ENCODE measurements around the gene STXBP1. TPM values are rescaled to one million over a fixed set of nuclear protein-coding genes. Genes with fewer than 3 reads are reported as not detected.

STXBP1 gene
- total and polyA plus RNA-seq, 2 experiments from 2014 or later = 48.6 to 50.4 TPM

DNA sequence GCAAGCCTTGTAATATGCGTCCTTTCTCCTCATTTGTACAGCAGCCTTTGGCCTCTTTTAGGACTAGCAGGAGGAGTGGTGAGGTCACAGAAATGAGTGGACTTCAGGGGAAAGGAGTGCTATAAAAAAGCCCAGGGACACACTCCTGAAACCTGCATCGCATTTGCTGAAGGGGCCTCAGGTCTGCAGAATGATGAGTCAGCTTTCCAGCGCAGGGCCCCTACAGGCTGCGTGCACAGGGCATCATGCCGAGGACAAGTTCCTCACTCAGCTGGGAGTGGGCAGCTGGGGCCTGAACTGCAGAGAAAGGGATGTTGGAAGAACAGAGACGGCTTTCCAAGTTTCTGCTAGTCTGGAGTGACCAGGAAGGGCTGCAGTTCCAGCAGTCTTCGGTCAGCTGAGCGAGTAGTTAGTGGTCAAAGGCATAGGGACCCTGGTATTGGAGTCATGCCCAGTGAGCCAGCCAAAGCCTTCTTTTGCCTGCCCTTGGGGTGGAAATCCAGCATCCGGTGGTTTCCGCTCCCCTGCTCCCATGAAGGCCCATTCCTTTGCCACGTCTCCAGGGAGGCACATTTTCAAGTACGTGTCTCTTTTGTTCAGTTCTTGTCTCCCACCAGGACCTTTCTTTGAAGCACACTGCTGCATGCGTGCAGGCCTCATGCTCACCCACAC, 77.4 kb downstream of the STXBP1 start:
- Histone ChIP-seq H3K27me3 (ENCODE audit: insufficient read depth) (no peaks in the 10 kb centered on the region), H3K79me2 (replicated peaks; ENCODE audit: insufficient read depth) (no peaks in the 10 kb centered on the region), H3K36me3 (ENCODE audit: insufficient read depth) (no peaks in the 10 kb centered on the region), H2AFZ (no peak overlapping the region), H4K20me1 (replicated peaks; ENCODE audit: insufficient read depth) (0 out of 2 replicates have a peak, but pooled peaks cover 3% of the 10 kb centered on the region), H3K9me2 (ENCODE audit: insufficient read depth) (peaks cover 3% of the 10 kb centered on the region; the same call in 1 of the 2 replicates), H3K4me3 (no peak overlapping the region), H3K4me1 (ENCODE audit: insufficient read depth) (no peaks in the 10 kb centered on the region), H3F3A (replicated peaks; ENCODE audit: low read depth) (no peaks in the 10 kb centered on the region), H3K4me2 (no peak overlapping the region), H3K27ac (ENCODE audit: low read depth) (no peak overlapping the region)
- no peaks in the 10 kb centered on the region for H3K9me3 Mint-ChIP-seq
- H3K4me1 Mint-ChIP-seq = no peaks in the 10 kb centered on the region
- TF ChIP-seq JUNB (IDR thresholded peaks at IDR 0.05; ENCODE audit: unreplicated experiment) (no peak), POLR2AphosphoS5 (IDR thresholded peaks at IDR 0.05; ENCODE audit: low read depth) (no peak)
- TF ChIP-seq, protein P1, sequence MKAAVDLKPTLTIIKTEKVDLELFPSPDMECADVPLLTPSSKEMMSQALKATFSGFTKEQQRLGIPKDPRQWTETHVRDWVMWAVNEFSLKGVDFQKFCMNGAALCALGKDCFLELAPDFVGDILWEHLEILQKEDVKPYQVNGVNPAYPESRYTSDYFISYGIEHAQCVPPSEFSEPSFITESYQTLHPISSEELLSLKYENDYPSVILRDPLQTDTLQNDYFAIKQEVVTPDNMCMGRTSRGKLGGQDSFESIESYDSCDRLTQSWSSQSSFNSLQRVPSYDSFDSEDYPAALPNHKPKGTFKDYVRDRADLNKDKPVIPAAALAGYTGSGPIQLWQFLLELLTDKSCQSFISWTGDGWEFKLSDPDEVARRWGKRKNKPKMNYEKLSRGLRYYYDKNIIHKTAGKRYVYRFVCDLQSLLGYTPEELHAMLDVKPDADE (IDR thresholded peaks at IDR 0.05) = no peak
- peaks cover 28% of the 10 kb centered on the region for H3K36me3 Mint-ChIP-seq (ENCODE audit: low read depth)
- ATAC-seq (no peak), DNase-seq (ENCODE audit: low spot score) (no peak)
- H3K27ac Mint-ChIP-seq = no peak overlapping the region
- peaks cover 7% of the 10 kb centered on the region for H3K27me3 Mint-ChIP-seq (ENCODE audit: insufficient read depth, low read depth, poor library complexity)
- H3K4me3 Mint-ChIP-seq = no peak overlapping the region

DNA sequence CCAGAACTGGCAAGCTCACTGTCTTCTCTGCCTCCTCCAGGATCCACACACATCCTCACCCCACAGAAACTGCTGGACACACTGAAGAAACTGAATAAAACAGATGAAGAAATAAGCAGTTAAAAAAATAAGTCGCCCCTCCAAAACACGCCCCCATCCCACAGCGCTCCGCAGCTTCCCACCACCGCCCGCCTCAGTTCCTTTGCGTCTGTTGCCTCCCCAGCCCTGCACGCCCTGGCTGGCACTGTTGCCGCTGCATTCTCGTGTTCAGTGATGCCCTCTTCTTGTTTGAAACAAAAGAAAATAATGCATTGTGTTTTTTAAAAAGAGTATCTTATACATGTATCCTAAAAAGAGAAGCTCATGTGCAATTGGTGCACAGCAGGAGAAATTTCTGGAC, 78.7 kb downstream of the STXBP1 start:
- Mint-ChIP-seq H3K4me1 (no peaks in the 10 kb centered on the region), H3K9me3 (no peaks in the 10 kb centered on the region), H3K27ac (no peak overlapping the region), H3K27me3 (ENCODE audit: insufficient read depth, low read depth, poor library complexity) (peaks cover 9% of the 10 kb centered on the region), H3K4me3 (no peak overlapping the region), H3K36me3 (ENCODE audit: low read depth) (peaks cover 28% of the 10 kb centered on the region)
- Histone ChIP-seq H3K4me3 (no peak overlapping the region), H3K79me2 (replicated peaks; ENCODE audit: insufficient read depth) (no peaks in the 10 kb centered on the region), H3F3A (replicated peaks; ENCODE audit: low read depth) (no peaks in the 10 kb centered on the region), H4K20me1 (replicated peaks; ENCODE audit: insufficient read depth) (0 out of 2 replicates have a peak, but pooled peaks cover 3% of the 10 kb centered on the region), H3K9me2 (ENCODE audit: insufficient read depth) (peaks cover 3% of the 10 kb centered on the region; the same call in 1 of the 2 replicates), H3K27me3 (ENCODE audit: insufficient read depth) (no peaks in the 10 kb centered on the region), H3K27ac (ENCODE audit: low read depth) (no peak overlapping the region), H3K4me1 (ENCODE audit: insufficient read depth) (no peaks in the 10 kb centered on the region), H3K36me3 (ENCODE audit: insufficient read depth) (no peaks in the 10 kb centered on the region), H2AFZ (no peak overlapping the region), H3K4me2 (no peak overlapping the region)
- no peak for DNase-seq (ENCODE audit: low spot score)
- ATAC-seq = no peak
- TF ChIP-seq ZNF331 (CRISPR knock-in tag; IDR thresholded peaks at IDR 0.05; ENCODE audit: low read depth) = no peak
- TF ChIP-seq STAT1 (IDR thresholded peaks at IDR 0.05; ENCODE audit: unreplicated experiment) = no peak
- TF ChIP-seq, protein P2, sequence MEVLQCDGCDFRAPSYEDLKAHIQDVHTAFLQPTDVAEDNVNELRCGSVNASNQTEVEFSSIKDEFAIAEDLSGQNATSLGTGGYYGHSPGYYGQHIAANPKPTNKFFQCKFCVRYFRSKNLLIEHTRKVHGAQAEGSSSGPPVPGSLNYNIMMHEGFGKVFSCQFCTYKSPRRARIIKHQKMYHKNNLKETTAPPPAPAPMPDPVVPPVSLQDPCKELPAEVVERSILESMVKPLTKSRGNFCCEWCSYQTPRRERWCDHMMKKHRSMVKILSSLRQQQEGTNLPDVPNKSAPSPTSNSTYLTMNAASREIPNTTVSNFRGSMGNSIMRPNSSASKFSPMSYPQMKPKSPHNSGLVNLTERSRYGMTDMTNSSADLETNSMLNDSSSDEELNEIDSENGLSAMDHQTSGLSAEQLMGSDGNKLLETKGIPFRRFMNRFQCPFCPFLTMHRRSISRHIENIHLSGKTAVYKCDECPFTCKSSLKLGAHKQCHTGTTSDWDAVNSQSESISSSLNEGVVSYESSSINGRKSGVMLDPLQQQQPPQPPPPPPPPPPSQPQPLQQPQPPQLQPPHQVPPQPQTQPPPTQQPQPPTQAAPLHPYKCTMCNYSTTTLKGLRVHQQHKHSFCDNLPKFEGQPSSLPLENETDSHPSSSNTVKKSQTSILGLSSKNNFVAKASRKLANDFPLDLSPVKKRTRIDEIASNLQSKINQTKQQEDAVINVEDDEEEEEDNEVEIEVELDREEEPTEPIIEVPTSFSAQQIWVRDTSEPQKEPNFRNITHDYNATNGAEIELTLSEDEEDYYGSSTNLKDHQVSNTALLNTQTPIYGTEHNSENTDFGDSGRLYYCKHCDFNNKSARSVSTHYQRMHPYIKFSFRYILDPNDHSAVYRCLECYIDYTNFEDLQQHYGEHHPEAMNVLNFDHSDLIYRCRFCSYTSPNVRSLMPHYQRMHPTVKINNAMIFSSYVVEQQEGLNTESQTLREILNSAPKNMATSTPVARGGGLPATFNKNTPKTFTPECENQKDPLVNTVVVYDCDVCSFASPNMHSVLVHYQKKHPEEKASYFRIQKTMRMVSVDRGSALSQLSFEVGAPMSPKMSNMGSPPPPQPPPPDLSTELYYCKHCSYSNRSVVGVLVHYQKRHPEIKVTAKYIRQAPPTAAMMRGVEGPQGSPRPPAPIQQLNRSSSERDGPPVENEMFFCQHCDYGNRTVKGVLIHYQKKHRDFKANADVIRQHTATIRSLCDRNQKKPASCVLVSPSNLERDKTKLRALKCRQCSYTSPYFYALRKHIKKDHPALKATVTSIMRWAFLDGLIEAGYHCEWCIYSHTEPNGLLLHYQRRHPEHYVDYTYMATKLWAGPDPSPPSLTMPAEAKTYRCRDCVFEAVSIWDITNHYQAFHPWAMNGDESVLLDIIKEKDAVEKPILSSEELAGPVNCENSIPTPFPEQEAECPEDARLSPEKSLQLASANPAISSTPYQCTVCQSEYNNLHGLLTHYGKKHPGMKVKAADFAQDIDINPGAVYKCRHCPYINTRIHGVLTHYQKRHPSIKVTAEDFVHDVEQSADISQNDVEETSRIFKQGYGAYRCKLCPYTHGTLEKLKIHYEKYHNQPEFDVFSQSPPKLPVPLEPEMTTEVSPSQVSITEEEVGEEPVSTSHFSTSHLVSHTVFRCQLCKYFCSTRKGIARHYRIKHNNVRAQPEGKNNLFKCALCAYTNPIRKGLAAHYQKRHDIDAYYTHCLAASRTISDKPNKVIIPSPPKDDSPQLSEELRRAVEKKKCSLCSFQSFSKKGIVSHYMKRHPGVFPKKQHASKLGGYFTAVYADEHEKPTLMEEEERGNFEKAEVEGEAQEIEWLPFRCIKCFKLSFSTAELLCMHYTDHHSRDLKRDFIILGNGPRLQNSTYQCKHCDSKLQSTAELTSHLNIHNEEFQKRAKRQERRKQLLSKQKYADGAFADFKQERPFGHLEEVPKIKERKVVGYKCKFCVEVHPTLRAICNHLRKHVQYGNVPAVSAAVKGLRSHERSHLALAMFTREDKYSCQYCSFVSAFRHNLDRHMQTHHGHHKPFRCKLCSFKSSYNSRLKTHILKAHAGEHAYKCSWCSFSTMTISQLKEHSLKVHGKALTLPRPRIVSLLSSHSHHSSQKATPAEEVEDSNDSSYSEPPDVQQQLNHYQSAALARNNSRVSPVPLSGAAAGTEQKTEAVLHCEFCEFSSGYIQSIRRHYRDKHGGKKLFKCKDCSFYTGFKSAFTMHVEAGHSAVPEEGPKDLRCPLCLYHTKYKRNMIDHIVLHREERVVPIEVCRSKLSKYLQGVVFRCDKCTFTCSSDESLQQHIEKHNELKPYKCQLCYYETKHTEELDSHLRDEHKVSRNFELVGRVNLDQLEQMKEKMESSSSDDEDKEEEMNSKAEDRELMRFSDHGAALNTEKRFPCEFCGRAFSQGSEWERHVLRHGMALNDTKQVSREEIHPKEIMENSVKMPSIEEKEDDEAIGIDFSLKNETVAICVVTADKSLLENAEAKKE (CRISPR knock-in tag; IDR thresholded peaks at IDR 0.05) = no peak
- TF ChIP-seq CREB1 (CRISPR knock-in tag; IDR thresholded peaks at IDR 0.05; ENCODE audit: low read depth) = no peak
- TF ChIP-seq, protein P3, sequence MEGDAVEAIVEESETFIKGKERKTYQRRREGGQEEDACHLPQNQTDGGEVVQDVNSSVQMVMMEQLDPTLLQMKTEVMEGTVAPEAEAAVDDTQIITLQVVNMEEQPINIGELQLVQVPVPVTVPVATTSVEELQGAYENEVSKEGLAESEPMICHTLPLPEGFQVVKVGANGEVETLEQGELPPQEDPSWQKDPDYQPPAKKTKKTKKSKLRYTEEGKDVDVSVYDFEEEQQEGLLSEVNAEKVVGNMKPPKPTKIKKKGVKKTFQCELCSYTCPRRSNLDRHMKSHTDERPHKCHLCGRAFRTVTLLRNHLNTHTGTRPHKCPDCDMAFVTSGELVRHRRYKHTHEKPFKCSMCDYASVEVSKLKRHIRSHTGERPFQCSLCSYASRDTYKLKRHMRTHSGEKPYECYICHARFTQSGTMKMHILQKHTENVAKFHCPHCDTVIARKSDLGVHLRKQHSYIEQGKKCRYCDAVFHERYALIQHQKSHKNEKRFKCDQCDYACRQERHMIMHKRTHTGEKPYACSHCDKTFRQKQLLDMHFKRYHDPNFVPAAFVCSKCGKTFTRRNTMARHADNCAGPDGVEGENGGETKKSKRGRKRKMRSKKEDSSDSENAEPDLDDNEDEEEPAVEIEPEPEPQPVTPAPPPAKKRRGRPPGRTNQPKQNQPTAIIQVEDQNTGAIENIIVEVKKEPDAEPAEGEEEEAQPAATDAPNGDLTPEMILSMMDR (conservative IDR thresholded peaks at IDR 0.05; ENCODE audit: low read depth in 2 of 2) = no peak
- TF ChIP-seq, protein P1 (IDR thresholded peaks at IDR 0.05) = no peak
- no peak for TF ChIP-seq EZH2 (IDR thresholded peaks at IDR 0.05; ENCODE audit: low read depth, unreplicated experiment)
- TF ChIP-seq ZNF114 (CRISPR knock-in tag; IDR thresholded peaks at IDR 0.05) = no peak
- no peak for TF ChIP-seq NANOG (IDR thresholded peaks at IDR 0.05; ENCODE audit: borderline replicate concordance)
- TF ChIP-seq JUNB (IDR thresholded peaks at IDR 0.05; ENCODE audit: unreplicated experiment) = no peak

All from GM23338 (cell line).